DMS53 (cell line): Measurements from ENCODE around the gene ERLIN1.
"Not testable (repeated sequence)": the region's sequence is repeated elsewhere in the genome, so short reads cannot be mapped to it uniquely, and the experiment has no call there.

ENCODE experiments used
- DNase-seq: peaks from one replicate; lab custom pipeline; 2025; lab: John Stamatoyannopoulos, UW

The ERLIN1 gene

GRCh38 chr10:100133801-100134200, 52.0 kb downstream of the ERLIN1 start:
- DNase-seq, result no peak

GRCh38 chr10:100132427-100132826, 53.4 kb downstream of the ERLIN1 start:
- DNase-seq, result no peak

- no peak for DNase-seq
Measured at GRCh38 chr10:100131571-100131970, 54.3 kb downstream of the ERLIN1 start.

- no peak for DNase-seq
Measured at GRCh38 chr10:100130831-100131230, 55.0 kb downstream of the ERLIN1 start.

GRCh38 chr10:100129424-100129823, 56.4 kb downstream of the ERLIN1 start:
- no peak for DNase-seq

GRCh38 chr10:100128951-100129350, 56.9 kb downstream of the ERLIN1 start:
- DNase-seq, result peak; percentile 16

- DNase-seq, result not testable (repeated sequence)
Measured at GRCh38 chr10:100125335-100125734, 60.5 kb downstream of the ERLIN1 start.

GRCh38 chr10:100124097-100124496, 61.7 kb downstream of the ERLIN1 start:
- no peak for DNase-seq

GRCh38 chr10:100122780-100123179, 63.0 kb downstream of the ERLIN1 start:
- DNase-seq, result no peak

GRCh38 chr10:100120550-100120949, 65.3 kb downstream of the ERLIN1 start:
- DNase-seq, result no peak

GRCh38 chr10:100119726-100120125, 66.1 kb downstream of the ERLIN1 start:
- no peak for DNase-seq

- no peak for DNase-seq
Measured at GRCh38 chr10:100114976-100115770, 70.7 kb downstream of the ERLIN1 start.

- no peak for DNase-seq
Measured at GRCh38 chr10:100114460-100114859, 71.4 kb downstream of the ERLIN1 start.

GRCh38 chr10:100109670-100110069, 76.2 kb downstream of the ERLIN1 start:
- DNase-seq, result peak; percentile 76

GRCh38 chr10:100106865-100107264, 79.0 kb downstream of the ERLIN1 start:
- no peak for DNase-seq

GRCh38 chr10:100104300-100104699, 81.5 kb downstream of the ERLIN1 start:
- no peak for DNase-seq

- DNase-seq, result no peak
Measured at GRCh38 chr10:100103581-100103980, 82.2 kb downstream of the ERLIN1 start.

GRCh38 chr10:100101192-100102076, 84.4 kb downstream of the ERLIN1 start:
- DNase-seq, result peak; percentile 83

- peak; percentile 62 for DNase-seq
Measured at GRCh38 chr10:100100651-100101184, 85.1 kb downstream of the ERLIN1 start.
